PFSK-1 (cell line): ENCODE data around the gene SETBP1.

Experiments
- FOXP2 ChIP-seq: optimal IDR thresholded peaks from 2 replicates; pipeline ENCODE3; 2011; ENCODE audit warnings: borderline replicate concordance, control low read depth, inconsistent platforms; ENCODE audit not compliant: insufficient read depth; ENCODE audit errors: extremely low read length, extremely low read depth
- POLR2AphosphoS5 ChIP-seq: IDR thresholded peaks from 2 replicates; pipeline ENCODE4 v1.6.1; 2012; ENCODE audit warnings: low read depth, mild to moderate bottlenecking, control low read depth, low read length, moderate library complexity
- SIN3A ChIP-seq: IDR thresholded peaks from 2 replicates; pipeline ENCODE4 v1.6.1; 2012; ENCODE audit warnings: mild to moderate bottlenecking, low read length, moderate library complexity, borderline replicate concordance; ENCODE audit not compliant: insufficient read depth
- TAF1 ChIP-seq: IDR thresholded peaks from 2 replicates; pipeline ENCODE4 v1.6.1; 2012; ENCODE audit warnings: low read length, control low read depth, borderline replicate concordance; ENCODE audit not compliant: insufficient read depth
- TF ChIP-seq, protein P1 (sequence below), 2 experiments: IDR thresholded peaks; 2 replicates each; pipeline versions ENCODE4 v1.6.1 to v1.8.0; 2011 to 2012; ENCODE audit warnings: low read depth in 2 of 2, low read length in 2 of 2, control low read depth in 1 of 2, inconsistent platforms in 1 of 2, mild to moderate bottlenecking in 1 of 2, moderate library complexity in 1 of 2; ENCODE audit not compliant: insufficient read depth in 1 of 2

SETBP1 gene

DNA sequence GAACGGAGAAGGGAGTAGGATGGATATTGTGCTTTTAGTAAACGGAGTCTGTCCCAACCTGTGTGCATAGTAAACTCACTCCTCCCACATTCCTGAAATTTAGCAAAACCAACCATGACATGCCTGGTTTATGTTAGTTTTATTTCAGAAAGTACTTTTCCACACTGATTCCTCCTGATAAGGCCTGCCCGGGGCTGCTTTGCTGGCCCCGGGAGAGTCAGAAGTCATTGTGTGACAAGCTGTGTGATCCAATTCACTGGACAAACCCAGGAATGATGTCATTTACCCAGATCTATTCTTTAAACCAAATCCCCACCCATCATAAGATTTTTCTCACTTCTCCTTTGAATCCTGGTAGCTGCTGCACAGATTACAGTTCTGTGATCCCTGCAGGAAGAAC lies 109.0 kb downstream of the SETBP1 start:
- TF ChIP-seq TAF1 (no peak), POLR2AphosphoS5 (no peak), SIN3A (no peak), FOXP2 (no peak)
- TF ChIP-seq, protein P1, sequence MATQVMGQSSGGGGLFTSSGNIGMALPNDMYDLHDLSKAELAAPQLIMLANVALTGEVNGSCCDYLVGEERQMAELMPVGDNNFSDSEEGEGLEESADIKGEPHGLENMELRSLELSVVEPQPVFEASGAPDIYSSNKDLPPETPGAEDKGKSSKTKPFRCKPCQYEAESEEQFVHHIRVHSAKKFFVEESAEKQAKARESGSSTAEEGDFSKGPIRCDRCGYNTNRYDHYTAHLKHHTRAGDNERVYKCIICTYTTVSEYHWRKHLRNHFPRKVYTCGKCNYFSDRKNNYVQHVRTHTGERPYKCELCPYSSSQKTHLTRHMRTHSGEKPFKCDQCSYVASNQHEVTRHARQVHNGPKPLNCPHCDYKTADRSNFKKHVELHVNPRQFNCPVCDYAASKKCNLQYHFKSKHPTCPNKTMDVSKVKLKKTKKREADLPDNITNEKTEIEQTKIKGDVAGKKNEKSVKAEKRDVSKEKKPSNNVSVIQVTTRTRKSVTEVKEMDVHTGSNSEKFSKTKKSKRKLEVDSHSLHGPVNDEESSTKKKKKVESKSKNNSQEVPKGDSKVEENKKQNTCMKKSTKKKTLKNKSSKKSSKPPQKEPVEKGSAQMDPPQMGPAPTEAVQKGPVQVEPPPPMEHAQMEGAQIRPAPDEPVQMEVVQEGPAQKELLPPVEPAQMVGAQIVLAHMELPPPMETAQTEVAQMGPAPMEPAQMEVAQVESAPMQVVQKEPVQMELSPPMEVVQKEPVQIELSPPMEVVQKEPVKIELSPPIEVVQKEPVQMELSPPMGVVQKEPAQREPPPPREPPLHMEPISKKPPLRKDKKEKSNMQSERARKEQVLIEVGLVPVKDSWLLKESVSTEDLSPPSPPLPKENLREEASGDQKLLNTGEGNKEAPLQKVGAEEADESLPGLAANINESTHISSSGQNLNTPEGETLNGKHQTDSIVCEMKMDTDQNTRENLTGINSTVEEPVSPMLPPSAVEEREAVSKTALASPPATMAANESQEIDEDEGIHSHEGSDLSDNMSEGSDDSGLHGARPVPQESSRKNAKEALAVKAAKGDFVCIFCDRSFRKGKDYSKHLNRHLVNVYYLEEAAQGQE (IDR thresholded peaks at IDR 0.05; ENCODE audit: insufficient read depth in 1 of 2, low read depth in 2 of 2, low read length in 2 of 2), result no peak

DNA sequence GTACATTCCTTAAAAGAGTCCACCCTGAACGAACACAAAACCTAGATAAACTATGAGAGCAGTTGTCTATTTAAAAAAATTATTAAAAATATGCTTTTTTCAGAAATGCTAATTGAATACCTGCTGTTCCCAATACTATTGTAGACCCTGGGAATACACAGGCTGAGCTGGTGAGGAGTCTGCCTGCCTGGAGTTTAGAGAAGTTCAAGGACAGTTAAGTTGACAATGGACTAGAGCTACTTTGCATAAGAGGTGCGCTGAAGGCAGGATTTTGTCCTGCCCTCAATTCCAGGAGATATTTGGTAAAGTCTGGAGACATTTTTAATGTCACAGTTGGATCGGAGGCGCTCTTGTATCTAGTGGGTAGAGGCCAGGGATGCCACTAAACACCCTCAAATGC lies 110.2 kb downstream of the SETBP1 start:
- TF ChIP-seq POLR2AphosphoS5, result no peak
- TF ChIP-seq, protein P1 (IDR thresholded peaks at IDR 0.05; ENCODE audit: insufficient read depth in 1 of 2, low read depth in 2 of 2, low read length in 2 of 2), result no peak
- no peak for TF ChIP-seq TAF1
- no peak for TF ChIP-seq SIN3A

DNA sequence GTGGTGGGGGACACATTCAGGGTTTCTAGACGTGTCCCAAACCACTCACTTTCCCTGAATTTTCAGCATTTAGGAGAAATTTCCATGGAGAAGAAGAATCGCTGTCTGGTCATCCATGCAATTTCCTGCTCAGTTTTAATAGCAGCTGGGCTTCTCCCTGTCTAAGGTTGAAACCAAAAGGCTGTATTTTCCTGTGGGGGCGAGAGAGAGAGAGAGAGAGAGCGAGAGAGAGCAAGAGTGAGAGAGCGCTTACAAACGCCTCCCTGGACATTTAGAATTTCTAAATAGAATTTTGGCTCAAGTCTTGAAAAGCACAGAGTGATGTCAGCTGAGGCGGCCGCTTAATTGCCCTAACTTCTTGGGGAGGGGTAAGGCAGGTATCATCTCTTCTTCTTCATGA lies 110.8 kb downstream of the SETBP1 start:
- TF ChIP-seq, protein P1 (IDR thresholded peaks at IDR 0.05; ENCODE audit: insufficient read depth in 1 of 2, low read depth in 2 of 2, low read length in 2 of 2), result no peak
- TF ChIP-seq SIN3A (no peak), POLR2AphosphoS5 (no peak), TAF1 (no peak), FOXP2 (no peak)

DNA sequence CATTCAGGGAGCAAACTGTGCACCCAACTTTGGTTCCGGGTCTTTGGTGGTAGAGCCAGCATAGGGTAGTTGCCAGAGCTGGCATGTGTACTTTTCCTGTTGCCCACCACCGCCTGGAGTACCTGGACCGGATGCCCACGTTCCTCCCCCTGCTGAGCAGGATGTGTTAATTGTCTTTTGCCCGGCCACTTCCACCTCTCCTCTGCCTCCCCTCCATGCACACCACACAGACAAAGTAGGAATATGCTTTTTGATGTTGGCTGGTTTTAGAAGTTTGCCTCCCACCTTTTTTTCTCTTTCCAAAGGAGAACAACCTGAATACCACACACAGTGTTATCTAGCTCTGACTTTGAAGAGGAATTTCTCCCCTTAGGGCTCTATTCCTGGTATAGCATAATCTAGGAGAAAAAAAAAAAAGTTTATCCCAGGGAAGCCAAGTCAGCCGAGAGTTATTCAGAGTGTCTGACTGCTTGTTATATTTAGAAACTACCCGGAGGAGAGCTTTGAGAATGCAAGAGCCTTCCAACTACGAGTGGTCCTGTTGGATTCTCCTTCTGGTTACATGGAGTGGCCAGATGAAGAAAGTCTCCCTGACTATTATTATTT lies 111.9 kb downstream of the SETBP1 start:
- TF ChIP-seq, protein P1 (IDR thresholded peaks at IDR 0.05; ENCODE audit: insufficient read depth in 1 of 2, low read depth in 2 of 2, low read length in 2 of 2), result no peak
- no peak for TF ChIP-seq FOXP2
- no peak for TF ChIP-seq SIN3A
- no peak for TF ChIP-seq POLR2AphosphoS5
- no peak for TF ChIP-seq TAF1

DNA sequence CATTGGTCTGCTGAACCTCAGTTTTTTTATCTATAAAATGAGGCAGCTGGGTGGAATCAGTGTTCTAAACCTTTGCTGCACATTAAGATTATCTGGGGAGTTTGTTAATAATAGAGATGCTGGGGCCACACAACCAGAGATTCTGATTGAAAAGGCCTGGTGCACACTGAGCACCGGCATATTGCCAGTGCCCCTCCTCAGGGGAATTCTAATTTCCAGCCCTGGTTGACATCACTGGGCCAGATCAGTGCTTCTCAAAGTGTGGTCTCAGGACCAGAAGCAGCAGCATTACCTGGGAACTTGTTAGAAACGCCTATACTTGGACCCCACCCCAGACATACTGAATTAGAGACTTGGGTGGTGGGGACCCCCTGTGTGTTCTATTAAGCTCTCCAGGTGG lies 112.5 kb downstream of the SETBP1 start:
- TF ChIP-seq TAF1 (no peak), SIN3A (no peak)
- TF ChIP-seq, protein P1 (IDR thresholded peaks at IDR 0.05; ENCODE audit: insufficient read depth in 1 of 2, low read depth in 2 of 2, low read length in 2 of 2), result no peak
